GM23338 (cell line): ENCODE data around the gene TNFAIP8L3. TPM values are rescaled to one million over a fixed set of nuclear protein-coding genes. Genes with fewer than 3 reads are reported as not detected.

Experiments
- ATAC-seq: fragments of 200-7000 bp; cut with Tn5 transposase; 3 replicates; pipeline ENCODE4 v1.9.1; 2020
- DNase-seq: peaks from one replicate; pipeline ENCODE4 v3.0.0-alpha.2; 2015; ENCODE audit warnings: low spot score
- H2AFZ ChIP-seq: fragments of 200-600 bp; sonication (generic); 2 replicates; pipeline ENCODE4 v1.8.0; 2016; ENCODE audit warnings: antibody characterized with exemption, mild to moderate bottlenecking, moderate library complexity
- H3F3A ChIP-seq: fragments of 200-600 bp; sonication (generic); replicated peaks from 2 replicates; pipeline ENCODE4 v1.8.0; 2017; ENCODE audit warnings: antibody characterized with exemption, mixed run types, low read depth
- H3K27ac ChIP-seq: fragments of 200-600 bp; sonication (generic); 2 replicates; pipeline ENCODE4 v1.6.1; 2016; ENCODE audit warnings: low read depth
- H3K27me3 ChIP-seq: fragments of 200-600 bp; sonication (generic); 2 replicates; pipeline ENCODE4 v1.8.0; 2016; ENCODE audit warnings: mild to moderate bottlenecking, mixed run types, moderate library complexity; ENCODE audit not compliant: insufficient read depth
- H3K36me3 ChIP-seq: fragments of 200-600 bp; sonication (generic); 2 replicates; pipeline ENCODE4 v1.8.0; 2016; ENCODE audit warnings: mild to moderate bottlenecking; ENCODE audit not compliant: insufficient read depth
- H3K4me1 ChIP-seq: fragments of 200-600 bp; sonication (generic); 2 replicates; pipeline ENCODE4 v1.8.0; 2016; ENCODE audit warnings: mild to moderate bottlenecking, moderate library complexity; ENCODE audit not compliant: insufficient read depth
- H3K4me2 ChIP-seq: fragments of 200-600 bp; sonication (generic); 2 replicates; pipeline ENCODE4 v1.7.1; 2017; ENCODE audit warnings: mixed run types
- H3K4me3 ChIP-seq: fragments of 200-600 bp; sonication (generic); 2 replicates; pipeline ENCODE4 v1.6.1; 2016; ENCODE audit warnings: mixed run types
- H3K79me2 ChIP-seq: fragments of 200-600 bp; sonication (generic); replicated peaks from 2 replicates; pipeline ENCODE4 v1.8.0; 2017; ENCODE audit warnings: mild to moderate bottlenecking; ENCODE audit not compliant: insufficient read depth
- H3K9me2 ChIP-seq: fragments of 200-600 bp; sonication (generic); 2 replicates; pipeline ENCODE4 v1.8.0; 2017; ENCODE audit not compliant: insufficient read depth
- H4K20me1 ChIP-seq: fragments of 200-600 bp; sonication (generic); replicated peaks from 2 replicates; pipeline ENCODE4 v1.8.0; 2017; ENCODE audit warnings: mild to moderate bottlenecking; ENCODE audit not compliant: insufficient read depth
- H3K27ac Mint-ChIP-seq: 2 replicates; pipeline ENCODE4 v1.8.0; 2020; ENCODE audit warnings: inconsistent platforms, mild to moderate bottlenecking, moderate library complexity, mixed read lengths
- H3K27me3 Mint-ChIP-seq: 3 replicates; pipeline ENCODE4 v1.8.0; 2022; ENCODE audit warnings: low read depth, mild to moderate bottlenecking, moderate library complexity, mixed read lengths, inconsistent platforms; ENCODE audit not compliant: insufficient read depth, poor library complexity
- H3K36me3 Mint-ChIP-seq: 3 replicates; pipeline ENCODE4 v1.8.0; 2021; ENCODE audit warnings: low read depth, mild to moderate bottlenecking, inconsistent platforms, moderate library complexity, mixed read lengths
- H3K4me1 Mint-ChIP-seq: 3 replicates; pipeline ENCODE4 v1.8.0; 2020; ENCODE audit warnings: mild to moderate bottlenecking, inconsistent platforms, mixed read lengths
- H3K4me3 Mint-ChIP-seq: 3 replicates; pipeline ENCODE4 v1.8.0; 2021; ENCODE audit warnings: moderate library complexity, mild to moderate bottlenecking, inconsistent platforms, mixed read lengths
- H3K9me3 Mint-ChIP-seq: 3 replicates; pipeline ENCODE4 v1.8.0; 2020; ENCODE audit warnings: moderate library complexity, mild to moderate bottlenecking, inconsistent platforms, mixed read lengths
- JUNB ChIP-seq: IDR thresholded peaks from one replicate; pipeline ENCODE4 v1.6.1; 2016; ENCODE audit warnings: antibody characterized with exemption; ENCODE audit not compliant: unreplicated experiment
- POLR2AphosphoS5 ChIP-seq: IDR thresholded peaks from 2 replicates; pipeline ENCODE4 v1.6.1; 2016; ENCODE audit warnings: antibody characterized with exemption, low read depth
- polyA plus RNA-seq: library from polyadenylated mRNA; unstranded; fragments of >200 nt; fragmentation: Nextera tagmentation; extraction: Ambion mirVana; gene quantifications from 2 replicates; pipeline ENCODE4 v1.2.1, GENCODE V29; 2016
- total RNA-seq: library from RNA; depleted of rRNA; stranded (reverse); fragments of >200 nt; shearing (Covaris generic); gene quantifications from 2 replicates; pipeline ENCODE4 v1.2.3, GENCODE V29; 2014
- TF ChIP-seq, protein P1 (sequence below): fragments of 250-450 bp; sonication (Bioruptor Pico); IDR thresholded peaks from 2 replicates; pipeline ENCODE4 v1.5.0; 2020; ENCODE audit warnings: mild to moderate bottlenecking, moderate library complexity

The TNFAIP8L3 gene
- total and polyA plus RNA-seq, 2 experiments from 2014 or later, result 0.23 to 0.31 TPM

DNA sequence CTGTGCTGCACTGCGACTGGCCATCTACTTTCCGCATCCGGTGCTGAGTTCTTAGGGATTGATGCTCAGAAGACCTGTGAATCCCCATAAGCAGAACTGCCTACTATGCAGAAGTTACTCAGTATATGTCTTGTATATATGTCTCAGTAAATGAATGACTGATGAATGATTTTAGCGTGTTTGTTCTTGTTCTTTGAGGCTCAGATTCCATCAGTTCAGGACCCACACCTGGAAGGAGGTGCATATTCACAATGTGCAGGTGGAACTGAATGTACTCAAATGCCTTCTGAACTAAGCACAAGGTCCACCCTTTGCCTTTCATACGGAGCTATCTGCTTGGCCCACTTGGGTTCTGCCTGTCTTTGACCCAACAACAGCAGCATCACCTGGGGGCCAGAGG lies 19.8 kb downstream of the TNFAIP8L3 start:
- peaks cover 12% of the 10 kb centered on the region for H3K4me1 ChIP-seq
- H3K4me3 ChIP-seq, result no peak overlapping the region
- H3K36me3 ChIP-seq, result no peaks in the 10 kb centered on the region
- H3F3A ChIP-seq, result no peaks in the 10 kb centered on the region
- no peaks in the 10 kb centered on the region for H4K20me1 ChIP-seq
- H2AFZ ChIP-seq, result no peak overlapping the region
- H3K27me3 ChIP-seq, result no peaks in the 10 kb centered on the region
- ATAC-seq (no peak), DNase-seq (no peak)
- no peak overlapping the region for H3K4me2 ChIP-seq
- H3K4me3 Mint-ChIP-seq, result no peak overlapping the region
- peaks cover 23% of the 10 kb centered on the region for H3K4me1 Mint-ChIP-seq
- no peaks in the 10 kb centered on the region; the same call in 2 of the 3 replicates for H3K36me3 Mint-ChIP-seq
- H3K9me3 Mint-ChIP-seq, result no peaks in the 10 kb centered on the region
- H3K27ac ChIP-seq, result no peak overlapping the region
- peaks cover 8% of the 10 kb centered on the region for H3K27me3 Mint-ChIP-seq
- no peaks in the 10 kb centered on the region for H3K79me2 ChIP-seq
- TF ChIP-seq, protein P1, sequence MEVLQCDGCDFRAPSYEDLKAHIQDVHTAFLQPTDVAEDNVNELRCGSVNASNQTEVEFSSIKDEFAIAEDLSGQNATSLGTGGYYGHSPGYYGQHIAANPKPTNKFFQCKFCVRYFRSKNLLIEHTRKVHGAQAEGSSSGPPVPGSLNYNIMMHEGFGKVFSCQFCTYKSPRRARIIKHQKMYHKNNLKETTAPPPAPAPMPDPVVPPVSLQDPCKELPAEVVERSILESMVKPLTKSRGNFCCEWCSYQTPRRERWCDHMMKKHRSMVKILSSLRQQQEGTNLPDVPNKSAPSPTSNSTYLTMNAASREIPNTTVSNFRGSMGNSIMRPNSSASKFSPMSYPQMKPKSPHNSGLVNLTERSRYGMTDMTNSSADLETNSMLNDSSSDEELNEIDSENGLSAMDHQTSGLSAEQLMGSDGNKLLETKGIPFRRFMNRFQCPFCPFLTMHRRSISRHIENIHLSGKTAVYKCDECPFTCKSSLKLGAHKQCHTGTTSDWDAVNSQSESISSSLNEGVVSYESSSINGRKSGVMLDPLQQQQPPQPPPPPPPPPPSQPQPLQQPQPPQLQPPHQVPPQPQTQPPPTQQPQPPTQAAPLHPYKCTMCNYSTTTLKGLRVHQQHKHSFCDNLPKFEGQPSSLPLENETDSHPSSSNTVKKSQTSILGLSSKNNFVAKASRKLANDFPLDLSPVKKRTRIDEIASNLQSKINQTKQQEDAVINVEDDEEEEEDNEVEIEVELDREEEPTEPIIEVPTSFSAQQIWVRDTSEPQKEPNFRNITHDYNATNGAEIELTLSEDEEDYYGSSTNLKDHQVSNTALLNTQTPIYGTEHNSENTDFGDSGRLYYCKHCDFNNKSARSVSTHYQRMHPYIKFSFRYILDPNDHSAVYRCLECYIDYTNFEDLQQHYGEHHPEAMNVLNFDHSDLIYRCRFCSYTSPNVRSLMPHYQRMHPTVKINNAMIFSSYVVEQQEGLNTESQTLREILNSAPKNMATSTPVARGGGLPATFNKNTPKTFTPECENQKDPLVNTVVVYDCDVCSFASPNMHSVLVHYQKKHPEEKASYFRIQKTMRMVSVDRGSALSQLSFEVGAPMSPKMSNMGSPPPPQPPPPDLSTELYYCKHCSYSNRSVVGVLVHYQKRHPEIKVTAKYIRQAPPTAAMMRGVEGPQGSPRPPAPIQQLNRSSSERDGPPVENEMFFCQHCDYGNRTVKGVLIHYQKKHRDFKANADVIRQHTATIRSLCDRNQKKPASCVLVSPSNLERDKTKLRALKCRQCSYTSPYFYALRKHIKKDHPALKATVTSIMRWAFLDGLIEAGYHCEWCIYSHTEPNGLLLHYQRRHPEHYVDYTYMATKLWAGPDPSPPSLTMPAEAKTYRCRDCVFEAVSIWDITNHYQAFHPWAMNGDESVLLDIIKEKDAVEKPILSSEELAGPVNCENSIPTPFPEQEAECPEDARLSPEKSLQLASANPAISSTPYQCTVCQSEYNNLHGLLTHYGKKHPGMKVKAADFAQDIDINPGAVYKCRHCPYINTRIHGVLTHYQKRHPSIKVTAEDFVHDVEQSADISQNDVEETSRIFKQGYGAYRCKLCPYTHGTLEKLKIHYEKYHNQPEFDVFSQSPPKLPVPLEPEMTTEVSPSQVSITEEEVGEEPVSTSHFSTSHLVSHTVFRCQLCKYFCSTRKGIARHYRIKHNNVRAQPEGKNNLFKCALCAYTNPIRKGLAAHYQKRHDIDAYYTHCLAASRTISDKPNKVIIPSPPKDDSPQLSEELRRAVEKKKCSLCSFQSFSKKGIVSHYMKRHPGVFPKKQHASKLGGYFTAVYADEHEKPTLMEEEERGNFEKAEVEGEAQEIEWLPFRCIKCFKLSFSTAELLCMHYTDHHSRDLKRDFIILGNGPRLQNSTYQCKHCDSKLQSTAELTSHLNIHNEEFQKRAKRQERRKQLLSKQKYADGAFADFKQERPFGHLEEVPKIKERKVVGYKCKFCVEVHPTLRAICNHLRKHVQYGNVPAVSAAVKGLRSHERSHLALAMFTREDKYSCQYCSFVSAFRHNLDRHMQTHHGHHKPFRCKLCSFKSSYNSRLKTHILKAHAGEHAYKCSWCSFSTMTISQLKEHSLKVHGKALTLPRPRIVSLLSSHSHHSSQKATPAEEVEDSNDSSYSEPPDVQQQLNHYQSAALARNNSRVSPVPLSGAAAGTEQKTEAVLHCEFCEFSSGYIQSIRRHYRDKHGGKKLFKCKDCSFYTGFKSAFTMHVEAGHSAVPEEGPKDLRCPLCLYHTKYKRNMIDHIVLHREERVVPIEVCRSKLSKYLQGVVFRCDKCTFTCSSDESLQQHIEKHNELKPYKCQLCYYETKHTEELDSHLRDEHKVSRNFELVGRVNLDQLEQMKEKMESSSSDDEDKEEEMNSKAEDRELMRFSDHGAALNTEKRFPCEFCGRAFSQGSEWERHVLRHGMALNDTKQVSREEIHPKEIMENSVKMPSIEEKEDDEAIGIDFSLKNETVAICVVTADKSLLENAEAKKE (CRISPR knock-in tag), result no peak
- TF ChIP-seq JUNB, result no peak
- H3K27ac Mint-ChIP-seq, result no peak overlapping the region
- no peaks in the 10 kb centered on the region for H3K9me2 ChIP-seq

DNA sequence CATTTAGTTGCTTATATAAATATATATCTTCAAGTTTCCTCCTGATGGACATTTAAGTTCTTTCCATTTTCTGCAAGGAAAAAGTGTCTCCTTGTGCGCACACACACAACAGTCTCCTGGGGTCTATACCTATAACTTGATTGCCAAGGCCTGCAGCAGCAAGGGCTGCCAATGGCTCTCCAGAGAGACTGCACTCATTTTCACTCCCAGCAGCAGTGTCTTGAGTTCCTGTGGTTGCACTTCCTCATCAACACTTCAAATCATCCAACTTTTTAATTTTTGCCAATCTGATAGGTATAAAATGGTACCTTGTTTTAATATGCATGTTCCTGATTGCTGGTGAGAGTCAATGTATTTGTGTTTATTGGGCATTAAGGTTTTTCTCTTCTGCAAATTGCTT lies 23.1 kb downstream of the TNFAIP8L3 start:
- Histone ChIP-seq H3K9me2 (0 out of 2 replicates have a peak, but pooled peaks cover under 1% of the 10 kb centered on the region), H3K4me2 (no peak overlapping the region), H3K27me3 (no peaks in the 10 kb centered on the region), H2AFZ (no peak overlapping the region), H3K27ac (no peak overlapping the region), H3K4me3 (no peak overlapping the region), H4K20me1 (no peaks in the 10 kb centered on the region), H3K4me1 (peaks cover 6% of the 10 kb centered on the region), H3K36me3 (no peaks in the 10 kb centered on the region), H3K79me2 (no peaks in the 10 kb centered on the region), H3F3A (no peaks in the 10 kb centered on the region)
- Mint-ChIP-seq H3K27me3 (no peaks in the 10 kb centered on the region), H3K9me3 (no peaks in the 10 kb centered on the region), H3K36me3 (no peaks in the 10 kb centered on the region), H3K4me1 (no peaks in the 10 kb centered on the region), H3K27ac (no peak overlapping the region), H3K4me3 (no peak overlapping the region)
- DNase-seq (no peak), ATAC-seq (no peak)
- TF ChIP-seq POLR2AphosphoS5, result no peak
